Measurements from ENCODE around the gene ACTG1.

ACTG1 gene

DNA sequence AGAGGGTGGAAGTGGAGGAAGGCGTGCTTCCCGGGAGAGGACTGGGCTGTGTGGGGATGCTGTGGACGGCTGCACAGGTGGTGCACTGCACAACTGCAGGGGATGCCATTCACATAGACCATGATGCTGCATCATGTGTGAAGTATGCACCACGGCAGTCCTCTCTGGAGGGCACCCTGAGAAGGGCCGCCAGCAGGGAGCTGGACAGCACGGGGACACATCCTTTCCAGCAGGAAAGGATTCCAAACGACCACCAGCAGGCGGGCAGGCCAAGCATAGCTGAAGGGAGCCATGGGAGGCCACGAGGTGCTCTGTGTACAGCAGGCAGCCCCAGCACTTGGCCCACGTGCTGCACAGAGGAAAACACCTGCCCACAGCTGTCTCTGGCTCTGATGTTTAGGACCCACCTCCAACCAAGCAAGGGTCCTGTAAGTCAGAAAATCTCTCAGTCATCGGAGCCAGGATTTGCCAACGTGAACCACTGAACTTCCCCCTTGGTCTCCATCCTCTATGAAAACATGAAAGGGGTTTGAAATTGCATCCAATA, 10.1 kb downstream of the ACTG1 start:
- FAIRE-seq, result no peak
- DNase-seq (ENCODE audit: insufficient read length, low spot score), result no peak

DNA sequence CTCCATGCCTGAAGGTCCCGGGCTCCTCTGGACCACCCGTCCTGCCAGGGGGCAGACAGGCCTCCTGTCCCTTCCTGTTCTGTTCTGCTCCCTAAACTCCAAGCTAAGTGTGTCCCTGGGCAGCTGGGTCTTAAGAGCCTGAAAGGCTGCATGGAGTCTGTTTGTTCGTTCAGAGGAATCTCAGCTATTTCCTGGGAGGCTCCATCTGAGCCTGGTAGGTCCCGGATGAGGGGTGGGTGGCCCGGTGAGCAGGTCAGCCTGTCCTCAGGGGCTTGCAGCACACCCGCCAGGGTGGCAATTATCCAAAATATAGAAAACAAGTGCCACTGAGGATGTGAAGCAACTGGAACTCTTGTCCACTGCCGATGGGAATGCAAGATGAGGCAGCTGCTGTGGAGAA, 12.6 kb downstream of the ACTG1 start:
- FAIRE-seq, result peak; percentile 83

DNA sequence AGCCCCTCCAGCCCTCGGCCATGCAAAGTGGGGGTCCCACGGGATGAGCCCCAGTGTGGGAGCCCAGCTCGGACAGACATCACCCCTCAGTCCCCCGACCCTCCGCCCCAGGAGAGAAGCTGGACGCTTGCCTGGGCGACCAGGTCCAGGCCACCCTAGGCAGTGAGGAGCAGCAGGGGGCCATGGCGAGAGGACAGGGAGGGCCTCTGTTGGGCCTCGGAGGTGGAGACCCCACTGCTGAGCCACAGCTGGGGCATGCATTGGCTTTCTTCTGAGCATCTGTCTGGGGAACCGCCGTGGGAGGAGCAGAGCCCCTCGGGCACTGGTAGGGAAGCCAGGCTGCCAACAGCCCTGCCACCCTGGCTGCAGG, 13.0 kb downstream of the ACTG1 start:
- DNase-seq (ENCODE audit: insufficient read length, low spot score) (no peak), FAIRE-seq (no peak)

More for the DNA sequence above, 12.6 kb downstream of the ACTG1 start:
- no peak for DNase-seq (ENCODE audit: insufficient read length, low spot score)

DNA sequence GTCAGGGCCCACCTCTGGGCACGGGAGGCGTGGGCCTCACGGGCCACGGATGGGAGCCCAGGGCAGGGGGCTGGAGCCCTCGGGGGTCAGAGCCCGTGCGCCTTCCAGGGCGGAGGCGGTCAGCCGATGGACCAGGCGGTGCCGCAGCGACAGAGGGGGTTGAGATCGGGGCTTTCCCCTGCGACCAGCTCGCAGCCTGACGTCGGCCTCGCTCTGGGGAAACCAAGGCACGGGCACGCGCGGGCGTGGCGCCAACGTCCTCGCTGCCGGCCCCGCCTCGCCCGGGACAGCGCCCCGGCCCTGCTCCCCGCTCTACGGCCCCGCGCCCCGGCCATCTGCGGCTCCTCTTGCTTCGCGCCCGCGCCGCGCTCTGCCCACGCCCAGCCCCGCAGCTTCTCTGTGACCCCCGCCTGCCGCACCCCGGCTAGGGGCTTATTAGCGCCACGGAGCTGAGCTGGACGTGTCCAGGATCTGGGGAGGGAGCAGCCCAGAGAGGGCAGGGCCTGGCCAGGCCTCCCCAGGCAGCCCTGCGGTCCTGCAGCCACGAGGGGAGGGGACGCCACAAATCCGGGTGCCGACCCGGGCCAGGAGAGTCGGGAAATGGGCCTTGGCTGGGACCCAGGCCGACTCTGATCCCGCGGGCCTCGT, 13.5 kb downstream of the ACTG1 start:
- DNase-seq (ENCODE audit: insufficient read length, low spot score) (no peak), FAIRE-seq (no peak)

DNA sequence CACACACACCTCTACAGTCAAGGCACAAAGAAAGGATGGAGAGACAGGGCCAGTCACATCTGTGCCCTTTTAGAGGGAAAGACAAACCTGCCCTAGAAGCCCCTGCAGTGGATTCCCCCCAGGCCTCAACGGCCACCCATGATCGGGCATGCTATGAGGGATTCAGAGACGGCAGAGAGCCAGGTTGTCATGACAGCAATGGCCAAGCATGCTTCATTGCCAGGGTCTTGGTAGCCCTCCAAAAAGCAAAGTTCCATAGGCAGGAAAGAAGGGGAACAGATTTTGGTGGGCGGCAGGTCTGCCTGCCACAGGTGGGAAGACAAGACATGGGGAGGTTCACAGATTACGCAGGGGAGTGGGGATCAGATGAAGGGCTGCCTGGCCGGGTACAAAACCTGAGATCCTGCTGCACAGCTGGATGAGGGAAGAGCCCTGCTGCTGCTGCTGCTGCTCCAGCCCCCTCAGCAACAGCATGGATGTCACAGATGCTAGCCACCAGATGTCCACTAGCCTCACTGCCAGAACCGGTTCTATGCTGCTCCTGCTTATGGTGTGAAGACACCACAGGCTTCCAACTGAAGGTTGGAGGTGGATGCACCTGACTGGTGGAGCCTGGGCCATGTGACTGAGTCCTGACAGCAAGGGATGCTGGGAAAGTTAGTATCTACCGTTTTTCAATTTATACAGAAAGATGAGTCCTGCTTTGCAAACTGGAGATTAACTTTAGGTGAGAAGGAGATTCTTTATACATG, 17.8 kb downstream of the ACTG1 start:
- FAIRE-seq (peak; percentile 33), DNase-seq (ENCODE audit: insufficient read length, low spot score) (no peak)

DNA sequence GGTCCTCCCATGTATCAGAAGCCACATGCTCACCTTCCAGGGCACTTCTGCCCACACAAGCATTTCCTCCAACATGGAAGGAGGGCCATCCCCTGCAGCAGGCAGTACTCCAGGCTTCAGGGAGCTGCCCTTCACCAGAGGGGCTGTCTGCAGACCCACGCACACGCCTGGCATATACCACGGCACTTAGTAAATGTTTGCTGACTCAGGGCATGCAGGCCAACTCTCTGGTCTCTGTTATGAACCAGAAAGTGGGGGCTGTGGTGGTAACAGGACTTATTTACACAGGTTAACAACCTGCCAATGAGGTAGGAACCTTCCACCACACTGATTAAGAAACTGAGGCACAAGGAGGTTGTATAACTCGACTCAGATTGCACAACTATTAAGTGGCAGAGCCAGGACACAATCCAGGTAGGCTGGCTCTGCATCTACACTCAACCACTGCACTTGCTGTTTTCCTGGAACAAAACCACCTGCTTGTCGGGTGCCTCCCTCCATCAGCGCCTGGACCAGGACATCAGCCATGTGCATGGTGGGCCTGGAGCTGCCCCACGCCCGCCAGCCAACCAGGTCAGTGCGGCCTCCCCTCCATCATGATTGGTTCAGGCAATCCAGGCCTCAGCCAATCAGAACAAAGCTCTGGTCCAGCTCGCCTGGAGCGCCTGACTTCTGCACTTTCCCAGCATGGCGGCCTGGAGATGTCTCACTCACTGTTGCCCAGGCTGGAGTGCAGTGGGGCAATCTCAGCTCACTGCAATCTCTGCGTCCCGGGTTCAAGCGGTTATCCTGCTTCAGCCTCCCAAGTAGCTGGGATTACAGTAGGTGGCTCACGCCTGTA, 19.2 kb downstream of the ACTG1 start:
- FAIRE-seq (no peak), DNase-seq (ENCODE audit: insufficient read length, low spot score) (no peak)

DNA sequence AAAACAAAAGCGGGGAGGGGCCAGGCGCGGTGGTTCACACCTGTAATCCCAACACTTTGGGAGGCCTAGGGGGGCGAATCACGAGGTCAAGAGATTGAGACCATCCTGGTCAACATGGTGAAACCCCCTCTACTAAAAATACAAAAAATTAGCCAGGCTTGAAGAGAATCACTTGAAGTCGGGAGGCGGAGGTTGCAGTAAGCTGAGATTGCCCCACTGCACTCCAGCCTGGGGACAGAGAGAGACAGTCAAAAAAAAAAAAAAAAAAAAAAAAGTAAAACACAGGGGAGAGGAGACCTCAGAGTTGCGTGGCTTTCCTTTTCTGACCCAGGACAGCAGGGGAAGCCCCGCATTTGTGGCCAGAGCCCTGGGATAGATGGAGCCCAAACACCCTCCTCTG, 19.9 kb downstream of the ACTG1 start:
- DNase-seq (ENCODE audit: insufficient read length, low spot score) (no peak), FAIRE-seq (no peak)

DNA sequence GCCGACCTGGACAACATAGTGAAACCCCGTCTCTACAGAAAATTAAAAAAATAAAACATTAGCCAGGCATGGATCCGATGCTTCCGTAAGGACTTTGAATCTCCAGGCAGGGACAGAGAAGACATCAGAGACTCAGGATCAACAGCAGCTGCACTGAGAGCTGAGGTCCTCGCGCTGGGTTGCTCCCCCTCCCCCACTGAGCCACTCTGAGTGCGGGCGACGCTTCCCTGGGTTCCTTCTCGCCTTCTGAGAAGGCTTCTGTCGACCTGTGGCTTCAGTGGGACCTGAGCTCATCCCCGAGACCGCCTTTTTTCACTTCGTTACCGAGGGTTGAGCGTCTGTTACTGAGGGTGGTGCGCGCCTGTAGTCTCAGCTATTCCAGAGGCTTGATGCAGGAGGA, 20.4 kb downstream of the ACTG1 start:
- no peak for DNase-seq (ENCODE audit: insufficient read length, low spot score)
- no peak for FAIRE-seq

DNA sequence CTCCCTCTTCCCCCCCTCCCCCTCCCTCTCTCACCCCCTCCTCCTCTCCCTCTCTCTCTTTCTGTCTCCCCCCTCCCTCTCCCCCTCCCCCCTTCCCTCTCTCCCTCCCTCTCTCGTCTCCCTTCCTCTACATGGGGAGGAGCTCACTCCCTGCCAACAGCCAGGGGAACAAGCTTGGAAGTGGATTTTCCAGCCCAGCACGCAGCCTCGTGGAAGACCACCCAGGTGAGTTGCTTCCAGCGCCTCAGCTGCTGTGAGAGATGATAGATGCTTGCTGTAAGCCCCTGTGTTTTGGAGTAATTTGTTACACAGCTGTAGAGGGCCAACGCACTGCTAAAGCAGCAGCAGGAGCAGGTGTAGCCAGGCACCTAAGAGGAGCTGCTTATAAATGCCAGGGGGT, 20.8 kb downstream of the ACTG1 start:
- no peak for DNase-seq (ENCODE audit: insufficient read length, low spot score)
- FAIRE-seq, result no peak

DNA sequence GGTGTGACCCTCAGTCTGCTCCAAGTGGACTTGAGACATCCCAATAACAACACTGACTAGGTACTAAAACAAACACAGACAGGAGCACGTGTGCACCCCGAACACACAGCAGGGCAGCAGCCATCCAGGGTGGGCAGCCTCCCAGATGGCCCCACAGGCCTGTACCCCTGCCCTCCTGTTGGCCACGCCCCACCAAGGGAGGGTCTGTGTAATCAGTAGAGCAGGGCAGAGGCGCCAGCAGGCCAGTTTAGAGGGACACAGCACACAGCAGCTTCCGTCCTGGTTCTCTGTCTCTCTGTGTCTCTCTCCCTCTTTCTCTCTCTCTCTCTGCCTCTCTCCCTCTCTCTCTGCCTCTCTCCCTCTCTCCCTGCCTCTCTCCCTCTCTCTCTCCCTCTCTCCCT, 21.4 kb downstream of the ACTG1 start:
- DNase-seq (ENCODE audit: insufficient read length, low spot score), result no peak
- no peak for FAIRE-seq

DNA sequence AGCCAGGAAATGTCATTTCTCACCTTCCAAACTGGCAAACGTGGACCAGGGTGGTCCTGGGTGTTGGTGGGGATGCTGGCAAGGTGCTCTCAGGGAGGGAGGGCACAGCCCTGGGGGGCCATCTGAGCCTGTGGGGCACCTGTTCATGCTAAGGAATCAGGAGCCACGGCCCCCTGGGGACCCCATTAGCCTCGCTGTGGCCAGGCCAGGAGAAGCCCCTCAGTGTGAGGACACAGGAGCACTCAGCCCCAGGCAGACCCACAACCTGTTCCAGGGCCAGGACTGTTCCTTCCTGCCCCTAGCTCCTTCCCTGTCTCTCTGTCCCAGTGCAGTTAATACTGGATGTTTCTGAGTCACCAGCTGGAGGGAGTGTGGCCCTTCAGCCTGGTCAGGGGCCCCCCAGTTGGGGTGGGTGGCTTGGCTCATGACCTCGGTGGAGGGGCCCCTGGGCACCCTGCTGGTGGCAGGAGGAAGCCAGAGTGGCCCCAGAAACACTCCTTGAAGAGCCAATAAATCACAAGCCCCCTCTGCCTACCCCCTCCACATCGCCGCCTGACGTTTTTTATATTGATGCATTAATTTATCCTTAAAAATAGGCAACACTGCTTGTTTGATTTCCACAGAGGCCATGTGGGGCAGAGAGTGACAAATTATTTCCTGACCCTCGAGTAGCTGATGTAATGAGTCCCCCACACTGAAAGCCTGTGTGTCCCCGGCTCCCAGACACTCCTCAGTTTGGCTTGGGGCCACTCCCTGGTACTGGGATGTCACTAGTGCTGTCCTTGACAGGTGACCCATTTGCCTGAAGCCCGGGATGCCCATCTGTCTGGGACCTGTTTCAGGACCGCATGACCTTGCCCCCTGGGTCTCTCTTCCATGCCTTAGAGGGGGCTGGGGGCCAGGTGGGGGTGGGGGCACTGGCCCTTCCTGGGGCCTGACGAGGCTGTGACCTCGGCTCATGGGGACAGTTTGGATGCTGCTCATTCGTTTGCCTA, 22.3 kb downstream of the ACTG1 start:
- FAIRE-seq, result no peak

DNA sequence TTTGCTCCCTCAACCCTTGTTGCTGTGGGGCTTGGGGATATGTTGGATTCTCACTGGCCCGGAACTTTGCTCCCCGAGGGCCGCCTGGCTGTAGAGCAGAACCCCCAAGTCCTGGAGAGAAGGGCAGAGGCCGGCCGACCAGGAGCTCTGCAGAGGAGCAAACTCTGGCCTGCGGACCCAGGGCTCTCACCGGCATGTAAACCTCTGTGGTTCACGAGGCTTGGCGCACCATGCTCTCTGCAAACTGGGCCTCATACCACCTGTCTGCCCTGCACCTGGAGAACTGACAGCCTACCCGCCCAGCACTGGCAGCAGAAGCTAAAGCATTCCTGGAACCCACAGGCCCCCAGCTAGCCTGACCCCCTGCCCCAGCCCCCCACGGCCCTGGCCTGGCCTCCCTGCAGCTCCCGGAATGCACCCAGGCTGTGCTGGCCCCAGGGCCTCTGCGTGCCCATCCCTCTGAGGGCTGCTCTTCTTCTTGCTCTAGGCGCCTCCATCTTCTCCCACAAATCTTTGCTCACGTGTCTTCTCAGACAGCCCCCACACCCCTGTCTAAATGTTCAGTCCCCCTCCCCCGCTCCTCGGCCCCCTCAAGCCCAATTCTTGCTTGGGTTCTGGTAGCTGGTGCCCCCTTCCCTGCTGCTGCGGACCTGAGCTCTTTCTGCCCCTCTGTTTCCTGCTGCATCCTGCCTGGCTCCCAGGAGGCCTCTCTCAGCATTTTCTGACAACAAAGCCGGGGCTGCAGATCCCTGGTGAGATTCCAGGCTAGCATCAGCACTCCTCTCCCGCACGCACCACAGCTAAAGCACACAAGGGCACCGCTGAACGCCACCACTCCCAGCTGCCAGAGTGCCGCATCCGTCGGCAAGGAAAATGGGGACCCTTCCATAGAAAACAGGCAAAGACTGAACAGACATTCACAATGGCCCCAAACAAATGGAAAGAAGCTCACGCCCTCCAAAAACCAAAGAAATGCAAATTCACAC, 23.3 kb downstream of the ACTG1 start:
- no peak for DNase-seq (ENCODE audit: insufficient read length, low spot score)
- FAIRE-seq, result no peak

More for the DNA sequence above, 22.3 kb downstream of the ACTG1 start:
- DNase-seq (ENCODE audit: insufficient read length, low spot score), result no peak

DNA sequence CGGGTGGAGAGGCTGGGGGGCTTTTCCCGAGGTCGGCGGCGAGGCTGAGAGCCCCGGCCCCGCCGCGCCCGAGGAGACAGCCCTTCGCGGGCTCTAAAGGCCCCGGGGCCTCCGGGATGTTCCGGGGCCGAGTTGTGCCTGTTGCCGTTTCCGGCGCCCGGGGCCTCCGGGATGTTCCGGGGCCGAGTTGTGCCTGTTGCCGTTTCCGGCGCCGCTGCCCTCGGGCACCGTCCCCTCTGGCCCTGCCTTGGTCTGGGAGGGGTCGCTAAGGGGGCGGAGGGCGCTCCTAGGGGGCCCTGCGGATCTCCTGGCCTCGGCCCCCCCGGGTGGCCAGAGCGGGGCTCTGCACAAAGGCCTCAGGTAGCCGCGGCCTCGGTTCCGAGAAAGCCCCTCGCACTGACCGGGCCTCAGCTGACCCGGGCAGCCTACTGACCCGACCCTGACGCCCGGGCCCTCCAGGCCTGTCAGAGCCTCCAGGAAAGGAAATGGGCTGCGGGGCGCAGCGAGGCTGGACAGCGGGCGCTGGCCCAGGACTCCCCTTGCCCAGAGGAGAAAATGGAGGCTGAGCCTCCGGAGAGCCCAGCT, 24.2 kb downstream of the ACTG1 start:
- DNase-seq (ENCODE audit: insufficient read length, low spot score) (no peak), FAIRE-seq (no peak)

DNA sequence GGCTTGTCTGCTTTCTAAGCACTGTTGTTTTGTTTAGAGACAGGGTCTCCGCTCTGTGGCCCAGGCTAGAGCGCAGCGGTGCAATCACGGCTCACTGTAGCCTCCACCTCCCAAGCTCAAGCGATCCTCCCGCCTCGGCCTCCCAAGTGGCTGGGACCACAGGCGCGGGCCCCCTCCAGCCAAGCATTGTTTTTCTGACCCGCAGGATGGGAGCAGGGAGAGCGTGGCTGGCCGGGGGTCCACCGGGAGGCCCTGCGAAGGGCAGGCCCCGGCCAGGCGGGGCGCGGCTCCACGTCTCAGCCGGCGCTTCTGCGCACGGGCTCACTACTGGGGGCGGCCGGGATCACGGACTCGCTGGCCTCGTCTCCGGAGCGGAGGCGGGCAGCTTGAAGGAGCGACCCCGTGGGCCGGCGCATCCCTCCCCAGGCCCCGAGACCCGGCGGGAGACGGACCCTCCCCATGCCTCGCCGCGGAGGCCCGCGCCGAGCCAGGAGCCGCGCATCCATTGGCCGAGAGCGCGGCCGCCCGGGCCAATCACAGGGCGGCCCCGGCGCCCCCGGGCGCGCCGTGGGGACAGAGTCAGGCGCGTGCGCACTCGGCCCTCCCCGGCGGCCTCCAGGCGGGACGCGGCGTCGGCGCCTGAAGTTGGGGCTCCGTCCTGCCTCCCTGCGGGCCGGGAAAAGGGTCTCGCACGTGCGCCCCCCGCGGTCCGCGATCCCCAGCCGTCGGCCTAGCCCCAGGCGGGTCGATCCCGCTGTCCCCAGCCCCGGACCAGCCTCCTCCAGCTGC, 24.9 kb downstream of the ACTG1 start:
- FAIRE-seq (peak; percentile 26), DNase-seq (ENCODE audit: insufficient read length, low spot score) (peak; percentile 95)

DNA sequence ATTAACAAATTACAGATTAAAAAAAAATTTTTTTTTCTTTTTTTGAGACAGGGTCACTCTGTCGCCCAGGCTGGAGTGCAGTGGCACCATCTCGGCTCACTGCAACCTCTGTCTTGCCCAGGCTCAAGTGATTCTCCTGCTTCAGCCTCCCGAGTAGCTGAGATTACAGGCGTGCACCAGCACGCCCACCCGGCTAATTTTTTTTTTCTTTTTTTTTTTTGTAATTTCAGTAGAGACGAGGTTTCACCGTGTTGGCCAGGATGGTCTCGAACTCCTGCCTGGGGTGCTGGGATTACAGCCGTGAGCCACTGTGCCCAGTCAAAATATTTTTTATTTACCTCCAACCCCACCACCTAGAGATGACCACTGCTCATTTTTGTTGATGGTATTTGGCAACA, 25.5 kb downstream of the ACTG1 start:
- DNase-seq (ENCODE audit: insufficient read length, low spot score), result no peak
- no peak for FAIRE-seq

DNA sequence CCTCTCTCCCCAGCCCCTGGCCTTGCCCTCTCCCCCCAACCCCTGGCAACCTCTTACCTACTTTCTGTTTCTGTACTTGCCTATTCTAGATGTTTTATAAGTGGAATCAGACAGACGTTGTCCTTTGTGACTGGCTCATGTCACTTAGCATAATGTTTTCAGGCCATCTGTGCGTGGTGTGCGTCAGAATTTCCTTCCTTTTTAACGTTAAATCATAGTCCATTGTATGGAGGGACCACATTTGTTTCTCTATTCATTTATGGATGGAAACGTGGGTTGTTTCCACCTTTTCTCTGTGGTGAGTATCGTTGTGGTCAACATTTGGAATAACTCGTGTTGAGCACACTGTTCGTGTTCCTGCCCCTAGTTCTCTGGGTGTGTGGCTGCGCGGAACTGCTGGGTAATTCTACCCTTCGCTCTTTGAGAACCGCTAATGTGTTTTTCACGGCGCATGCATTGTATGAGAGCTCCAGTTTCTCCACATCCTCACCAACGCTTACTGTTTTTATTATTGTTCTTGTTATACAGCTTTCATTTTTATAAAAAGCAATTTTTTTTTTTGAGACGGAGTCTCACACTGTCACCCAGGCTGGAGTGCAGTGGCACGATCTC, 26.3 kb downstream of the ACTG1 start:
- DNase-seq (ENCODE audit: insufficient read length, low spot score), result no peak
- no peak for FAIRE-seq

DNA sequence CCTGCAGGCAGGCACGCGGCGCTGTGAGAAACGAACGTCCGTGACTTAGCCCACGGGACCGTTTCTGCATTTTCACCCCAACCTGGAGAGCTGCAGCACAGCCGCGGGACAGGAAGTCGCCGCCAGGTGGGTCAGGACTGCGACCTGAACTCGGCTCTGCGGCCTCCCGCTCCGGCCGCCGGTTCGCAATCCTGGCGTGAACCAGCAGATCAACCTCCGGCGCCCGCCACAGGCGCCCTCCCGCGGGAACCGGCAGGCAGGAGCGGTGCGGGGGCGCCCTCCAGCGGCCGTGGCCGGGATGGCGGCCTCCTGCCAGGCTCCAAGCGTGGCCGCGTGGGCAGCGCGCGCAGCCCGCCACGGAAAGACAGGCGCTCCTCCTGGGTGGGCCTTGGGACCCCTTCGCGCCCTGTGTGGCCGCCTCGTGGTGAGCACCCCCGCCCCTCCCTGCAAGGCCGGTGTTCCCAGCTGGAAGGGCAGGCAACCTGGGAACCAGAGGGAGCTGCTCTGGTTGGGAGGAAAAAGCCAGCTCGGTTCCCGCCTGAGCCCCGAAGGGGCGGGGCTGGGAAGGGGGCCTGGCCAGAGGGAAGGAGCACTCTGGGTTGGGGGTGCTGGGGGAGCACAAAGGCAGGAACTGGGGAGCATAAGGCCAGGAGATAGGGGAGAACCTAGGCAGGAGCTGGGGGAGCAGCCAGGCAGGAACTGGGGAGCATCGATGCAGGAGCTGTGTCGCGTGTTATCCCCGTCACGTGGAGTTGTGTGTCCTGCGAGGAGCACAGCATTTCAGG, 28.2 kb downstream of the ACTG1 start:
- DNase-seq (ENCODE audit: insufficient read length, low spot score), result peak; percentile 84

More for the DNA sequence above, 28.2 kb downstream of the ACTG1 start:
- peak; percentile 75 for FAIRE-seq

All from HTR-8/SVneo (cell line).